ENCODE data around the gene RASSF6. TPM values are rescaled to one million over a fixed set of nuclear protein-coding genes. Genes with fewer than 3 reads are reported as not detected.
A peak's percentile ranks its signal among the peaks of the same experiment; 100 is the strongest.
"Not testable (repeated sequence)": the region's sequence is repeated elsewhere in the genome, so short reads cannot be mapped to it uniquely, and the experiment has no call there.

Gene RASSF6
- total and polyA plus RNA-seq, 5 donors = not detected

DNA sequence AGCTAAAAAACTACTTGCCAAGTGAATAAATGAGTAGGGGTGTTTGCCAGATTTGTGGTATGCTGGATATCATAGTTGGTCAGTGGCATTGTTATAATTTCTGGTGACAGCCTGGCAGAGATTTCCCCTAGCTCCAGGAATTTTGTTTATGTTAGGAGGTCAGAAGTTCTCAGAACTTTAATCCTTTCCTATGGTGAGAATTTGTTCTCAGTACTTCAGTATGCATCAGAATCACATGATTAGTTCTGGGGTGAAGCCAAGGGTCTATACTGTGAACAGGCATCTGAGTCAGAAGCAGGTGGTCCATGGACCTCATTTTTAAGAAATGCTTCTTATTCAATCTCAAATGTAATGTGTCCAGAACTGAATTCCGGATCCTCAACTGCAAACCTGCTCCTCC lies 10.5 kb downstream of the RASSF6 start:
- no peaks in the 10 kb centered on the region for H3K27me3 ChIP-seq (ENCODE audit: control insufficient read depth, insufficient read depth)
- H3K4me1 ChIP-seq (ENCODE audit: control insufficient read depth, insufficient read depth, low read length) = no peaks in the 10 kb centered on the region
- H3K27ac ChIP-seq (ENCODE audit: low read length) = no peak overlapping the region
- 50% methylated on average over 1 of the region's 1 CpG for WGBS
- intact Hi-C loops (cut with DNase I) = no loop called here
- no peak for ATAC-seq
- no peak for DNase-seq
- no peak overlapping the region for H3K4me3 ChIP-seq (ENCODE audit: low read length)
- H3K9me3 ChIP-seq (ENCODE audit: control insufficient read depth, low read length) = no peaks in the 10 kb centered on the region

DNA sequence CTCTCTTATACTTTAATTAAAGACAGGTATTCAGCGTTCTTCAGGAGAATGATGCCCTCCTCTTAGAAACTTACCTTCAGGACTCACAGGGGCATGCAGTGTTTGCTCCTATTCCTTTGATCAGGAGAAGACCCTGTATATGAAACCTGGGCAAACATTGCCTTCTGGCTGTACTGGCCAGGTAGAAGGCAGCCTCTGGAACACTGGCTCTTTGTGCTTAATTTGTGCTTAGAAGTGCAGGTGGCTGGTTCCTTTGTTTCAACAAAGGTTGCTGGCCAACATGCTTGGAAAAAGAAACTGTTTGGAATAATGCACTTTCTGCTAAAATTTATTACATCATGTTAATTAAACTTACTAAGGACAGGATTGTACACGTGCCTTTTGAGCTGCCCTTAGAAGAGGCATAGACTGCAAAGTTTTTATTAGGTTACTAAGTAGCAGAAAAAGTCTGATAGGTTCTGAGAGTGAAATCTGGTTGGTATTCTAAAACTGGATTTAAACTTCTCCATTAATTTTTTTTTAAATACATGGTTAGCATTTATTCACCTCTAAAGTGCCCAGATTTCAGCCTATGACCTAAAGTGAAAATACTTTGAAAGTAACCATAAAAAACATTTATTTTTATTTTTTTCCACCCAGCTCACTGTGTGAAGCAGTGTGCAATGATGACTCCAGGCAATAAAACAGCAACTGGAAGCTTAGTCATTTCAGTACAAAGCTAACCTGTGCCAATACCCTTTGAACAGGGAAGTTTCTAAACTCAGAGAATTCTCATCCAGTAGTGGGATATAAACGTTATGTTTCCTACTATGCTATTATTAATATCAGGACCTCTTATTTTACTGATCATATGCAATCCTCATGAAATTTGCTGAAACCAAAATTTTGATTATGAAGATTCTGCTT lies 11.3 kb downstream of the RASSF6 start:
- DNase-seq (no peak), ATAC-seq (no peak)
- H3K9me3 ChIP-seq (ENCODE audit: control insufficient read depth, low read length) = no peaks in the 10 kb centered on the region
- no peak overlapping the region for H3K4me3 ChIP-seq (ENCODE audit: low read length)
- H3K27ac ChIP-seq (ENCODE audit: low read length) = no peak overlapping the region
- H3K4me1 ChIP-seq (ENCODE audit: control insufficient read depth, insufficient read depth, low read length) = no peaks in the 10 kb centered on the region
- WGBS = 65% methylated on average over 3 of the region's 3 CpGs
- H3K27me3 ChIP-seq (ENCODE audit: control insufficient read depth, insufficient read depth) = no peaks in the 10 kb centered on the region
- intact Hi-C loops (cut with DNase I) = no loop called here

DNA sequence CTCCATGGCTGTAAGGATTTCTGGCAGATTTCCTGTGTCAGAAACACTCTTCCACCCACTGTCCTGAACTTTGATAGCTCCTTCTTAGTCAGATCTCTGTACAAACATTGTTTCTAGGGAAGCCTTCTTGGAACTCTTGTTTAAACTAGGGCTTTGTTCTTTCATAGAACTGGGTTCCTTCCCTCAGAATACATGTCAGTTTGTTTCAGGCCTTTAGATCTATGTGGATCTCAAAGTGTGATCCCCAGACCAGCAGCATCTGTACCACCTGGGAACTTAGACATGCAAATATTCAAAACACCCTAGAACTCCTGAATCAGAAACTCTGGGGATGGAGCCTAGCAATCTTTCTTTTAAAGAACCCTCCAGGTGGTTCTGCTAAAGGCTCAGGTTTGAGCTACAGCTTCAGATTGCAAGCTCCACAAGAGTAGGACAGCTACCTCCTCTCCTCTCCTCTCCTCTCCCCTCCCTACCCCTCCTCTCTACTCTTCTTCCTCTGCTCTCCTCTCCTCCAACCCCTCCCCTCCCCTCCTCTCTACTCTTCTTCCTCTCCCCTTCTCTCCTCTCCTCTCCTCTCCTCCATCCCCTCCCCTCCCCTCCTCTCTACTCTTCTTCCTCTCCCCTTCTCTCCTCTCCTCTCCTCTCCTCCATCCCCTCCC lies 12.7 kb downstream of the RASSF6 start:
- Histone ChIP-seq H3K27me3 (ENCODE audit: control insufficient read depth, insufficient read depth) (no peaks in the 10 kb centered on the region), H3K9me3 (ENCODE audit: control insufficient read depth, low read length) (no peaks in the 10 kb centered on the region), H3K4me1 (ENCODE audit: control insufficient read depth, insufficient read depth, low read length) (no peaks in the 10 kb centered on the region), H3K4me3 (ENCODE audit: low read length) (no peak overlapping the region), H3K27ac (ENCODE audit: low read length) (no peak overlapping the region)
- ATAC-seq (no peak), DNase-seq (no peak)
- intact Hi-C loops (cut with DNase I) = no loop called here

DNA sequence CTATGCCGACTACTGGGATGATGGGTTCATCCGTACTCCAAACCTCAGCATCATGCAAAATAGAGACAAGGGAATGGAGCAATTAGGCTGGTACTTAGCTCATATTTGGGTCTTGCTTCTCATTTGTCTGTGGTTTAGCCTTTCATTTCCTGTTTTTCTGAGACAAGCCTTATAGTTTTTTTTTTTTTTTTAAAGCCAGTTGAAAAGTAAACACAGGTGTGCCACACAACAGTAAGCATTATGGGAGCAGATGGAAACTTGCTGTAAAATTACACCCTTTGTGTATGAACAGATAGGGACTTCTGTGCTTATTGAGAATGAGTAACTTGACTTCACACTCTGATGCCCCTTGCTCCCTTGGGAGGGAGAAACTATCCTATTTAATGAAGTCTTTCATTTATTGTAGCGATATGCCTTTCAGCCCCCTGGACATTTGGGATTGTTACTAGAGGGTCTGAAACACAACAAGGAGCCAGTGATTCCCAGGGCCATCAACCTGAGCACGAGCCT lies 13.7 kb downstream of the RASSF6 start:
- no peaks in the 10 kb centered on the region for H3K27me3 ChIP-seq (ENCODE audit: control insufficient read depth, insufficient read depth)
- ATAC-seq (no peak), DNase-seq (no peak)
- intact Hi-C loops (cut with DNase I) = no loop called here
- H3K9me3 ChIP-seq (ENCODE audit: control insufficient read depth, low read length) = no peaks in the 10 kb centered on the region
- no peaks in the 10 kb centered on the region for H3K4me1 ChIP-seq (ENCODE audit: control insufficient read depth, insufficient read depth, low read length)
- 90% methylated on average over 4 of the region's 4 CpGs for WGBS
- no peak overlapping the region for H3K27ac ChIP-seq (ENCODE audit: low read length)
- H3K4me3 ChIP-seq (ENCODE audit: low read length) = no peak overlapping the region

DNA sequence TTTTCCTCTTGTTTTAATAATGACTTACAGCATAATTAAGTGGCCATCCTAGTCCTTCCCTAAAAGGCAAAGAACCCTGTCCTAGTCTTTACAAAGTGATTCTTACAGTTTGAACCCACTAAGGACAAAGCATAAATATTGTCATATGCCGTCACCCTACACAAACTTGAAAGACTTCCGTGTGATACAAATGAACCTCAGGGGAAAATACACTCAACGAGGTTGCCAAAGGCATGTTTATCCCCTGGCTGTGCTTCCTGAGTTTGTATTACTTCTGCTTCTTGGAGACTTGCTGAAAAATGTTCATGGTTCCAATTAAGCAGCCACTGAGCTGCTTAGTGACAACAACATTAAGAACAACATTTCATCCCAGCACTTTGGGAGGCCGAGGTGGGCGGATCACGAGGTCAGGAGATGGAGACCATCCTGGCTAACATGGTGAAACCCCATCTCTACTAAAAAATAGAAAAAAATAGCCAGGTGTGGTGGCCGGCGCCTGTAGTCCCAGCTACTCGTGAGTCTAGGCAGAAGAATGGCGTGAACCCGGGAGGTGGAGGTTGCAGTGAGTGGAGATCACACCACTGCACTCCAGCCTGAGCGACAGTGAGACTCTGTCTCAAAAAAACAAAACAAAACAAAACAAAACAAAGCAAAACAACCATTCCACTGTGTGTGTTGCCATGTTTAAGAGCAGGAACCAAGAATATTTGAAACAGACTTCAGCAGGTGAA lies 16.2 kb downstream of the RASSF6 start:
- no peaks in the 10 kb centered on the region for H3K4me1 ChIP-seq (ENCODE audit: control insufficient read depth, insufficient read depth, low read length)
- intact Hi-C loops (cut with DNase I) = no loop called here
- no peak for DNase-seq
- H3K27ac ChIP-seq (ENCODE audit: low read length) = no peak overlapping the region
- no peak overlapping the region for H3K4me3 ChIP-seq (ENCODE audit: low read length)
- WGBS = 68% methylated on average over 12 of the region's 12 CpGs
- no peaks in the 10 kb centered on the region for H3K9me3 ChIP-seq (ENCODE audit: control insufficient read depth, low read length)
- ATAC-seq = no peak
- H3K27me3 ChIP-seq (ENCODE audit: control insufficient read depth, insufficient read depth) = no peaks in the 10 kb centered on the region

DNA sequence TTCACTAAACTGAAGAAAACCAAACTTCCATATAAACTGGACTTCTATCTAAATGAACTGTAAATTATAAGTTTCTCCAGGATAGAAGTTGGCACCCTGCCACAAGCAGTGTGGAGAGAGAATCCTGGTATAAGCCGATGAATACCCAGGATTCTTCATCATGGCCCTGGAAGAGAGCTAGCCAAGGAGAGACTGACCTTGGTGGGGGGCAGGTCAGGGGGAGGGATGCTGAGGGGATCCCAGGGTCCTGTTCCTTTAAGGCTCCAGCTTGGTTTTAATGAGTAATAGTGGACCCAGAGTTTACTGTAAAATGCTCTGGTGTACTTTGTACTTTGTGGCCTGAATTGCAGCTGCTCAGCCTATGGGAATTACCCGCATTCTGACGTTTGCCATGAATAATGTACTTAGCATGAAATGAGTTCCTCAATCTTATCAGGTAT lies 16.9 kb downstream of the RASSF6 start:
- no peak overlapping the region for H3K27ac ChIP-seq (ENCODE audit: low read length)
- 61% methylated on average over 3 of the region's 3 CpGs for WGBS
- peak in 1 of 3 donors; percentile 45 for DNase-seq
- ATAC-seq = no peak
- no peaks in the 10 kb centered on the region for H3K27me3 ChIP-seq (ENCODE audit: control insufficient read depth, insufficient read depth)
- no peaks in the 10 kb centered on the region for H3K4me1 ChIP-seq (ENCODE audit: control insufficient read depth, insufficient read depth, low read length)
- intact Hi-C loops (cut with DNase I) = no loop called here
- H3K4me3 ChIP-seq (ENCODE audit: low read length) = no peak overlapping the region
- no peaks in the 10 kb centered on the region for H3K9me3 ChIP-seq (ENCODE audit: control insufficient read depth, low read length)

DNA sequence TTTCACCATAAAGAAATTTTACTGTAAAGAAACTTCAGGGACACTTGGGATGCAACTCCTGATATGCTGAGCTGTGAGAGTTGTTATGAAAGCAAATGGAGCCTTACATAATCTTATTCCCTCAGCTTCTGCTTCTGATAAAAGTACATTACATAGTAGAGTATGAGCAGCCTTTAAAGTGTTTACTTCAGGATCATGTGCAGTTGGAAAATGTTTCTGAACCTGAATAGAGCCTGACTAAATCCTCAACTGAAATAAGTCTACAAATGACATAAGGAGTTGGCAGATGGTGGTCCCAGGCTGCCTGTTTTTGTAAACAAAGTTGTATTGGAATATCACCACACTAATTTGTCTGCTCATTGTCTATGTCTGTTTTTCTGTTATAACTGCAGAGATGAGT lies 19.3 kb downstream of the RASSF6 start:
- intact Hi-C loops (cut with DNase I) = no loop called here
- ATAC-seq (no peak), DNase-seq (no peak)
- Histone ChIP-seq H3K9me3 (ENCODE audit: control insufficient read depth, low read length) (no peaks in the 10 kb centered on the region), H3K4me1 (ENCODE audit: control insufficient read depth, insufficient read depth, low read length) (no peaks in the 10 kb centered on the region), H3K4me3 (ENCODE audit: low read length) (no peak overlapping the region), H3K27me3 (ENCODE audit: control insufficient read depth, insufficient read depth) (no peaks in the 10 kb centered on the region), H3K27ac (ENCODE audit: low read length) (no peak overlapping the region)

DNA sequence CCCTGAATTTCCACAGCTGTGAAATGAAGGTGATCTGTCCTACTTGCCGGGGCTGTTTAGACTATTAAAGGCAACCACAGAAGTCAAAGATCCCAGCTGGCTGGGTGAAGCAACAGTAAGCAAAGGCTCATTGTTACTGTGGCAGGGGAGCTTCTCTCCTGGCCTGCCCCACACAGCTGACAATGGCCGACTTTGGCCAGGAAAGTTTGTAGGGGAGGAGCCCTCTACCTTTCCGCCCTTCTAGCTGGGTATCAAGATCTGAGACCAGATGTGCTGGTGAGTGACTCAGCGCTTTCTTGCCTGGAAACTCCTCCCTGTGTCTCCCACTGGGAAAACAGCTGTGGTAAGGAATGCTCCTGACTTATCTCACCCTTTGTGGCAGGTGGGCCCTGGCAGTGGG lies 21.1 kb downstream of the RASSF6 start:
- Histone ChIP-seq H3K27me3 (ENCODE audit: control insufficient read depth, insufficient read depth) (no peaks in the 10 kb centered on the region), H3K27ac (ENCODE audit: low read length) (no peak overlapping the region), H3K4me1 (ENCODE audit: control insufficient read depth, insufficient read depth, low read length) (no peaks in the 10 kb centered on the region), H3K9me3 (ENCODE audit: control insufficient read depth, low read length) (no peaks in the 10 kb centered on the region), H3K4me3 (ENCODE audit: low read length) (no peak overlapping the region)
- no peak for DNase-seq
- intact Hi-C loops (cut with DNase I) = loop anchor here in 1 of 4 donors (10.0 kb wide), 1 partner anchor 536 kb away; no protein-coding TSS in a partner anchor
- ATAC-seq = peak in 1 of 2 donors; percentile 36
- WGBS = 46% methylated on average over 4 of the region's 4 CpGs

DNA sequence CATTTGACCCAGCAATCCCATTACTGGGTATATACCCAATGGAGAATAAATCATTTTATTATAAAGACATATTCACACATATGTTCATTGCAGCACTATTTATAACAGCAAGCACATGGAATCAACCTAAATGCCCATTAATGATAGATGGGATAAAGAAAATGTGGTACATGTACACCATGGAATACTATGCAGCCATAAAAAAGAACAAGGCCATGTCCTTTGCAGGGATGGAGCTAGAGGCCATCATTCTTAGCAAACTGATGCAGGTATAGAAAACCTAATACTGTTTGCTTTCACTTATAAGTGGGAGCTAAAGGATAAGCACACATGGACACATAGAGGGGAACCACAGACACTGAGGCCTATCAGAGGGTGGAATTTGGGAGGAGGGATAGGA lies 22.6 kb downstream of the RASSF6 start:
- intact Hi-C loops (cut with DNase I) = loop anchor here in 1 of 4 donors (10.0 kb wide), 1 partner anchor 537 kb away; no protein-coding TSS in a partner anchor
- Histone ChIP-seq H3K27me3 (ENCODE audit: control insufficient read depth, insufficient read depth) (no peaks in the 10 kb centered on the region), H3K4me3 (ENCODE audit: low read length) (no peak overlapping the region), H3K27ac (ENCODE audit: low read length) (no peak overlapping the region), H3K9me3 (ENCODE audit: control insufficient read depth, low read length) (no peaks in the 10 kb centered on the region), H3K4me1 (ENCODE audit: control insufficient read depth, insufficient read depth, low read length) (no peaks in the 10 kb centered on the region)
- DNase-seq (no peak), ATAC-seq (no peak)

DNA sequence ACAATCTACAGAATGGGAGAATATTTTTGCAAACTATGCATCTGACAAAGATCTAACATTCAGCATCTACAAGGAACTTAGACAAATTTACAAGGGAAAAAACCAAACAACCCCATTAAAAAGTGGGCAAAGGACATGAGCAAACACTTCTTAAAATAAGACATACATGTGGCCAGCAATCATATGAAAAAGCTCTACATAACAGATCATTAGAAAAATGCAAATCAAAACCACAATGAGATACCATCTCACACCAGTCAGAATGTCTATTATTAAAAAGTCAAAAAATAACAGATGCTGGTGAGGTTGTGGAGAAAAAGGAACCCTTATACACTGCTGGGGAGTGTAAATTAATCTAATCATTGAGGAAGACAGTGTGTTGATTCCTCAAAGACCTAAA lies 23.1 kb downstream of the RASSF6 start:
- not testable (repeated sequence) for ATAC-seq; H3K27me3 ChIP-seq (ENCODE audit: control insufficient read depth, insufficient read depth); DNase-seq; H3K4me1 ChIP-seq (ENCODE audit: control insufficient read depth, insufficient read depth, low read length); H3K9me3 ChIP-seq (ENCODE audit: control insufficient read depth, low read length); H3K27ac ChIP-seq (ENCODE audit: low read length); H3K4me3 ChIP-seq (ENCODE audit: low read length)
- intact Hi-C loops (cut with DNase I) = loop anchor here in 1 of 4 donors (10.0 kb wide), 1 partner anchor 538 kb away; no protein-coding TSS in a partner anchor

DNA sequence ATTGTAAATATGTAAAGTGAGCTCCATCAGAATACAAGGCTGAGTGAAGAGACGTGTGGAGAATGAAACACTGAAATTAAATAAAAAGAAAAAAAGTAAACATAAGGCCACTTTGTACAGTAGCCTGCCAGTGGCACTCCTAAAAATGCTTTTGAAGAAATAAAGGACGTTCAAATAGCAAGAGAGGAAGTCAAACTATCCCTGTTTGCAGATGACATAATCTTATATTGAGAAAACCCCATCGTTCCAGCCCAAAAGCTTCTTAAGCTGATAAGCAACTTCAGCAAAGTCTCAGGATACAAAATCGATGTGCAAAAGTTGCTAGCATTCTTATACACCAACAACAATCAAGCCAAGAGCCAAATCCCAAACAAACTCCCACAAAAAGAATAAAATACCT lies 24.2 kb downstream of the RASSF6 start:
- ATAC-seq (no peak), DNase-seq (no peak)
- no peaks in the 10 kb centered on the region for H3K9me3 ChIP-seq (ENCODE audit: control insufficient read depth, low read length)
- no peak overlapping the region for H3K4me3 ChIP-seq (ENCODE audit: low read length)
- no peaks in the 10 kb centered on the region for H3K27me3 ChIP-seq (ENCODE audit: control insufficient read depth, insufficient read depth)
- intact Hi-C loops (cut with DNase I) = loop anchor here in 1 of 4 donors (10.0 kb wide), 1 partner anchor 539 kb away; no protein-coding TSS in a partner anchor
- no peaks in the 10 kb centered on the region for H3K4me1 ChIP-seq (ENCODE audit: control insufficient read depth, insufficient read depth, low read length)
- no peak overlapping the region for H3K27ac ChIP-seq (ENCODE audit: low read length)
- WGBS = 24% methylated on average over 4 of the region's 4 CpGs

All from right cardiac atrium (tissue), 5 donors.